Left lung (tissue), 10 donors: ENCODE results near the gene PAFAH1B2. TPM values are rescaled to one million over a fixed set of nuclear protein-coding genes. Genes with fewer than 3 reads are reported as not detected.

Experiments
- ATAC-seq: fragments of 200-7000 bp; cut with Tn5 transposase; one replicate; pipeline ENCODE4 v1.9.1; 2020; ENCODE audit warnings: moderate library complexity
- DNase-seq, 4 donors: peaks; one replicate each; pipeline ENCODE4 v3.0.0-alpha.2; 2013 to 2020
- H3K27ac ChIP-seq, 2 donors: fragments of 200-600 bp; sonication (generic) in 1 of 2; one replicate each; pipeline versions ENCODE4 v1.5.0 to v1.8.0; 2020 to 2021
- H3K27me3 ChIP-seq, 2 donors: fragments of 200-600 bp; sonication (generic) in 1 of 2; one replicate each; pipeline versions ENCODE4 v1.5.0 to v1.8.0; 2020 to 2021
- H3K36me3 ChIP-seq, 2 donors: fragments of 200-600 bp; sonication (generic) in 1 of 2; one replicate each; pipeline versions ENCODE4 v1.5.0 to v1.8.0; 2020 to 2021
- H3K4me1 ChIP-seq, 2 donors: fragments of 200-600 bp; one replicate each; pipeline ENCODE4 v1.8.0; 2021
- H3K4me3 ChIP-seq, 2 donors: fragments of 200-600 bp; sonication (generic) in 1 of 2; one replicate each; pipeline versions ENCODE4 v1.5.0 to v1.8.0; 2020 to 2021; ENCODE audit warnings: mild to moderate bottlenecking in 1 of 2
- H3K9me3 ChIP-seq, 2 donors: fragments of 200-600 bp; sonication (generic) in 1 of 2; one replicate each; pipeline versions ENCODE4 v1.5.0 to v1.8.0; 2020 to 2021
- CTCF ChIP-seq, 2 donors: fragments of 200-600 bp; sonication (generic) in 1 of 2; IDR thresholded peaks; one replicate each; pipeline versions ENCODE4 v1.5.0 to v1.8.0; 2021; ENCODE audit warnings: antibody characterized with exemption in 2 of 2
- intact Hi-C, 2 donors: fragments of 100-400 bp; cut with DNase I; formaldehyde crosslinking; loops; one replicate each; pipeline versions ENCODE4 v1.11.2 to v1.14.2; 2022
- polyA plus RNA-seq, 6 donors: library from polyadenylated mRNA; unstranded; fragments of 120-200 nt; gene quantifications; one replicate each; pipeline ENCODE4 v1.2.1, GENCODE V29; 2013; ENCODE audit not compliant: insufficient read length in 6 of 6
- total RNA-seq, 2 donors: library from RNA; stranded (reverse); fragmentation: NEBNext Ultra II Directional; extraction: Animal tissue kit (Norgen Biotek cat#: 25700); gene quantifications; one replicate each; pipeline ENCODE4 v1.2.1, GENCODE V29; 2021
- donor health status: DM: no; HTN: yes; CAD: no.
- donor health status: DM: no; HTN: no; CAD: no.

The PAFAH1B2 gene
- total and polyA plus RNA-seq, 8 donors = 58.9 to 82.3 (median 67.5) TPM

DNA sequence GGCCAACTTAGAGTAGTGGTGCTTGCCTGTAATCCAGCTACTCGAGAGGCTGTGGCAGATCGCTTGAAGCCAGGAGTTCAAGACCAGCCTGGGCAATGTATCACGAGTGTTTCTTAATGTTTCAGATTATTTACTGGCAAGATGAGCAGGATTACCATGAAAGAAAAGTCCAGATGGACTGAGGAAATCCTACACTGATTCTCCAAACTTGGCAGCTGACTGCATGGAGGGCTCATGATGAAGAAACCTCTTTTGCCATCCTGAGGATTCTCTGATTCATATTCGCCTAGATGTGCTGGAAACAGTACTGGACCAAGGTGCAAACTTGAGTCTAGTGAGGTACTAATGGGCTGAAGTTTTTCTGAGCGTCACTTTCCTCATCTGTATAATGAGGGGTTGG is 31.7 kb downstream of the PAFAH1B2 start:
- no peak for ATAC-seq

GRCh38 chr11:117176186-117176585 is 32.1 kb downstream of the PAFAH1B2 start:
- H3K36me3 ChIP-seq = peaks cover 0 to 10% of the 10 kb centered on the region in 2 donors
- TF ChIP-seq CTCF (IDR thresholded peaks at IDR 0.05) = no peak
- peaks cover 22 to 44% of the 10 kb centered on the region in 2 donors for H3K4me1 ChIP-seq
- no peak overlapping the region for H3K4me3 ChIP-seq
- no peak overlapping the region for H3K27ac ChIP-seq
- intact Hi-C loops = no loop called here
- H3K27me3 ChIP-seq = no peaks in the 10 kb centered on the region
- DNase-seq (no peak), ATAC-seq (no peak)
- H3K9me3 ChIP-seq = no peaks in the 10 kb centered on the region

More for the DNA sequence above, 31.7 kb downstream of the PAFAH1B2 start:
- Histone ChIP-seq H3K27ac (no peak overlapping the region), H3K27me3 (no peaks in the 10 kb centered on the region), H3K9me3 (no peaks in the 10 kb centered on the region), H3K4me3 (no peak overlapping the region), H3K36me3 (peaks cover 0 to 14% of the 10 kb centered on the region in 2 donors), H3K4me1 (peaks cover 19 to 40% of the 10 kb centered on the region in 2 donors)
- TF ChIP-seq CTCF (IDR thresholded peaks at IDR 0.05) = no peak
- intact Hi-C loops = no loop called here
- no peak for DNase-seq

DNA sequence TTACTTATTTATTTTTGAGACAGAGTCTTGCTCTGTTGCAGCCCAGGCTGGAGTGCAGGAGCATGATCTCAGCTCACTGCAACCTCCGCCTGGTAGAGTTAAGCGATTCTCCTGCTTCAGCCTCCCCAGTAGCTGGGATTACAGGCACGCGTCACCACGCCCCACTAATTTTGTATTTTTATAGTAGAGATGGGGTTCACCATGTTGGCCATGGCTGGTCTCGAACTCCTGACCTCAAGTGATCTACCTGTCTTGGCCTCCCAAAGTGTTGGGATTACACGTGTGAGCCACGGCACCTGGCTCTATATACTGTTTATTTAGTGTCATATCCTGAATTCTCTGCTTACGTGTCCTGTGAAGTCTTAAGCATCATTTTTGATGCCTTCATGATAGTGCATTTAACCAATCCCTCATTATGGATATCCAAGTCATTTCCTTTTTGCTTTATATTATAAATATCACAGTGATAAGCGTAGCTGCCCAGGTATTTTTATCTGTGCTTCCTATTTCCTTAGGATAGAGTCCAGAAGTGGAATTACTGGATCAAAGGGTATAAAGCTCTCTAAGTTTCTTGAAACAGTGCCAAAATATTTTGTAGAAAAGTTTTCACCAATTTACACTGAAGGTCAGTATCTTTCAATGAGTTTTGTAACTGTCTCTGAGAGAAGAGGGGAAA is 33.6 kb downstream of the PAFAH1B2 start:
- H3K36me3 ChIP-seq = peaks cover 0 to 12% of the 10 kb centered on the region in 2 donors
- H3K4me1 ChIP-seq = peaks cover 19 to 45% of the 10 kb centered on the region in 2 donors
- intact Hi-C loops = no loop called here
- DNase-seq (no peak), ATAC-seq (no peak)
- no peak for TF ChIP-seq CTCF (IDR thresholded peaks at IDR 0.05)
- no peaks in the 10 kb centered on the region for H3K9me3 ChIP-seq
- peak overlapping the region; percentile 88 to 91 for H3K27ac ChIP-seq
- H3K4me3 ChIP-seq = peak overlapping the region; percentile 18 to 88
- H3K27me3 ChIP-seq = no peaks in the 10 kb centered on the region

DNA sequence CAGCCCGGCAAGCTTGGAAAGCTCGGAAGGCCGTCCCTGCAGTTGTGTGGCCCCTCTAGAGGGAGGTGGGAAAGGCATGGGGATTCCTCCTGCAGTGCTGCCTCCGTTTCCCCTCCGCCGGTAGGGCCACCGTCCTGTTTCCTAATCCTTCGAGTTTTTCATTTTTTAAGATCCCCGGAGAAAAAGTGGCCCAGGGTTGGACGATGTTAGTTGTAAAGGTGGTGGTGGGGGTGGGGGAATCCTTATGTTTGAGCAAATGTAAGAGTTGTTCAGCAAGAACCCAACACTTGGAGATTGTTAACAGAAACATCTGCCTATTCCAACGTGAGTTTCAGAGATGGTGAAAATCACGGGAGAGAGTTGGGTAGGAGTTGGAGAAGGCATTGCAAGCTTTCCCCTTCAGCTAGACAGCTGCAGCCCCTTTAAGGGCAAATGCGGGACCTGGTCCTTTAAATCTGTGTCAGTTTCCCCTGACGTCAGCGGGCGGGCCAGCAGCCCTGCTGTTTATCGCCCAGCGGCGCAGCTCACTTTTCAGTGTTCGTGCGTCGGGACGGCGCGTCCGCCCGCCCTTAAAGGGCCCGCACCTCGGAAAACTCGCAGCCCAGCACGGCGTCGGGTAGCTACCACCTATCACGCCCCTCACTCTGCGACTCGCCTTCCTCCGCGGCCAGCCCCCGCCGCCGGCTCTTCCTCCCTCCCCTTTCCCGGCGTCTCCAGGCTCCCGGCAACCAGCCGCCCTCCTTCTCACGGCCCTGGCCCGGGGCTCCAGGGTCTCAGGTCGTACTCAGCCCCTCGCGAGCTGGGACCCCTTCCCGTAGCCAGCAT is 34.3 kb downstream of the PAFAH1B2 start, which contains the start of gene SIDT2:
TSS of gene SIDT2 (plus strand) at position 534 of the 825 bp plus-strand sequence. CDS start 521 bp downstream, outside the sequence.
- DNase-seq = peak; percentile 94 to 98 (median 97)
- intact Hi-C loops = no loop called here
- peak; percentile 94 for ATAC-seq
- Histone ChIP-seq H3K27me3 (no peaks in the 10 kb centered on the region), H3K27ac (peak within 1 kb of the TSS; percentile 88 to 91), H3K4me1 (peaks cover 19 to 37% of the 10 kb centered on the region in 2 donors), H3K4me3 (peak within 1 kb of the TSS; percentile 73 to 88), H3K9me3 (no peaks in the 10 kb centered on the region), H3K36me3 (peaks cover 0 to 18% of the 10 kb centered on the region in 2 donors)
- peak in 1 of 2 donors; percentile 7 for TF ChIP-seq CTCF (IDR thresholded peaks at IDR 0.05)
